ENCODE data around the gene KAZN. TPM values are rescaled to one million over a fixed set of nuclear protein-coding genes. Genes with fewer than 3 reads are reported as not detected.

KAZN gene
- polyA plus RNA-seq, 1 of the 3 experiments (the other 2 are of a cell fraction), result 6.8 TPM

DNA sequence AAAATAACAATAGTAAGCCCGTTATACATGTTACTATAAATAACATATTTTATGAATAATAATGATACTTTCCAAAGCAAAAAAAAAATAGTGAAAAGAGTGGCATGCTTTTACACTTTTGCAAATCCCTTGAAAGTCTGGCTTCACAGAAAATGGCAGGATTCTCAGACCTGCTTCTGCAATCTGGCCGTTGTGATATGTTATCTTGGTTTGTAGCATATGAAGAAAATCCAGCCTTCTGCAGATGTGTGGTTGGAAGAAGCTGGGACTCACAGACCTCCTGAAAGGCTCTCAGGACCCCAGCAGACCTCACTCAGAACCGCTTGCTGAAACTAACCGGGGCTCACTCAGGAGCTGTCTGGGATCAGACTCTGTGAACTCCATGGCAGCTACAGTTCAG is 299.1 kb downstream of the KAZN start:
- ChIA-PET POLR2A (no interaction called here), CTCF (interaction anchor here (0.7 kb wide), 1 partner anchor 9 kb away, joined by 3 read pairs; no protein-coding TSS in a partner anchor)
- no peak overlapping the region for H3K9ac ChIP-seq
- no peaks in the 10 kb centered on the region for H3K79me2 ChIP-seq (ENCODE audit: insufficient read depth)
- no peaks in the 10 kb centered on the region for H3F3A ChIP-seq (replicated peaks; ENCODE audit: insufficient read depth)
- peaks cover 0 to 11% of the 10 kb centered on the region in 2 experiments; a peak in 1 of 4 replicates for H3K4me1 ChIP-seq (ENCODE audit: control insufficient read depth in 1 of 2, insufficient read depth in 2 of 2, low read depth in 1 of 2, low read length in 1 of 2)
- no peaks in the 10 kb centered on the region for H3K36me3 ChIP-seq (replicated peaks in 1 of 2; ENCODE audit: control insufficient read depth in 1 of 2, insufficient read depth in 2 of 2, low read length in 1 of 2)
- no peaks in the 10 kb centered on the region for H3K9me3 ChIP-seq
- no peak overlapping the region for H3K4me3 ChIP-seq (ENCODE audit: low read depth in 2 of 2, low read length in 1 of 2)
- H3K9me2 ChIP-seq, result no peaks in the 10 kb centered on the region
- WGBS (ENCODE audit: low lambda C conversion rate), result 64% methylated on average over 4 of the region's 4 CpGs
- H3K27me3 ChIP-seq (ENCODE audit: insufficient read depth), result no peaks in the 10 kb centered on the region
- H3K4me2 ChIP-seq, result no peak overlapping the region
- no peaks in the 10 kb centered on the region for H4K20me1 ChIP-seq (ENCODE audit: insufficient read depth)
- TF ChIP-seq PBX3 (IDR thresholded peaks at IDR 0.05), result no peak
- TF ChIP-seq, protein P1, sequence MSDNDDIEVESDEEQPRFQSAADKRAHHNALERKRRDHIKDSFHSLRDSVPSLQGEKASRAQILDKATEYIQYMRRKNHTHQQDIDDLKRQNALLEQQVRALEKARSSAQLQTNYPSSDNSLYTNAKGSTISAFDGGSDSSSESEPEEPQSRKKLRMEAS (IDR thresholded peaks at IDR 0.05; ENCODE audit: low read depth), result no peak
- TF ChIP-seq MXI1 (IDR thresholded peaks at IDR 0.05; ENCODE audit: low read depth, low read length), result no peak
- TF ChIP-seq NRF1 (IDR thresholded peaks at IDR 0.05; ENCODE audit: low read depth, low read length), result no peak
- no peak overlapping the region for H3K27ac ChIP-seq (ENCODE audit: low read depth in 2 of 2, low read length in 1 of 2)
- no peak for DNase-seq
- H2AFZ ChIP-seq (ENCODE audit: low read depth), result no peak overlapping the region

GRCh38 chr1:14897997-14898645 is 299.6 kb downstream of the KAZN start:
- H4K20me1 ChIP-seq (ENCODE audit: insufficient read depth), result no peaks in the 10 kb centered on the region
- no peak overlapping the region for H3K9ac ChIP-seq
- 58% methylated on average over 7 of the region's 7 CpGs for WGBS (ENCODE audit: low lambda C conversion rate)
- no peak for DNase-seq
- no peak overlapping the region for H3K4me2 ChIP-seq
- H3K27me3 ChIP-seq (ENCODE audit: insufficient read depth), result no peaks in the 10 kb centered on the region
- H3K9me3 ChIP-seq, result no peaks in the 10 kb centered on the region
- TF ChIP-seq JUND (IDR thresholded peaks at IDR 0.05) (no peak), MEF2A (IDR thresholded peaks at IDR 0.05; ENCODE audit: borderline replicate concordance, low read depth) (no peak), TAF1 (IDR thresholded peaks at IDR 0.05; ENCODE audit: borderline replicate concordance, low read depth, low read length) (no peak), YY1 (IDR thresholded peaks at IDR 0.05; ENCODE audit: low read depth) (no peak), RAD21 (IDR thresholded peaks at IDR 0.05; ENCODE audit: low read length) (no peak)
- TF ChIP-seq, protein P2, sequence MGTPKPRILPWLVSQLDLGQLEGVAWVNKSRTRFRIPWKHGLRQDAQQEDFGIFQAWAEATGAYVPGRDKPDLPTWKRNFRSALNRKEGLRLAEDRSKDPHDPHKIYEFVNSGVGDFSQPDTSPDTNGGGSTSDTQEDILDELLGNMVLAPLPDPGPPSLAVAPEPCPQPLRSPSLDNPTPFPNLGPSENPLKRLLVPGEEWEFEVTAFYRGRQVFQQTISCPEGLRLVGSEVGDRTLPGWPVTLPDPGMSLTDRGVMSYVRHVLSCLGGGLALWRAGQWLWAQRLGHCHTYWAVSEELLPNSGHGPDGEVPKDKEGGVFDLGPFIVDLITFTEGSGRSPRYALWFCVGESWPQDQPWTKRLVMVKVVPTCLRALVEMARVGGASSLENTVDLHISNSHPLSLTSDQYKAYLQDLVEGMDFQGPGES (IDR thresholded peaks at IDR 0.05; ENCODE audit: low read depth, low read length), result no peak
- peaks cover 0 to 11% of the 10 kb centered on the region in 2 experiments; a peak in 1 of 4 replicates for H3K4me1 ChIP-seq (ENCODE audit: control insufficient read depth in 1 of 2, insufficient read depth in 2 of 2, low read depth in 1 of 2, low read length in 1 of 2)
- no peak overlapping the region for H2AFZ ChIP-seq (ENCODE audit: low read depth)
- no peak overlapping the region for H3K4me3 ChIP-seq (ENCODE audit: low read depth in 2 of 2, low read length in 1 of 2)
- POLR2A ChIA-PET, result no interaction called here
- H3K36me3 ChIP-seq (replicated peaks in 1 of 2; ENCODE audit: control insufficient read depth in 1 of 2, insufficient read depth in 2 of 2, low read length in 1 of 2), result no peaks in the 10 kb centered on the region
- no peak overlapping the region for H3K27ac ChIP-seq (ENCODE audit: low read depth in 2 of 2, low read length in 1 of 2)
- H3F3A ChIP-seq (replicated peaks; ENCODE audit: insufficient read depth), result no peaks in the 10 kb centered on the region
- no peaks in the 10 kb centered on the region for H3K9me2 ChIP-seq
- no peaks in the 10 kb centered on the region for H3K79me2 ChIP-seq (ENCODE audit: insufficient read depth)
- CTCF ChIA-PET, result interaction anchor here (0.7 to 1.0 kb wide), 2 partner anchors 8 to 13 kb away, joined by 3 read pairs; no protein-coding TSS in a partner anchor
